GM19395 (cell line): ENCODE data around the gene EP300.
A peak's percentile ranks its signal among the peaks of the same experiment; 100 is the strongest.
"Not testable (repeated sequence)": the region's sequence is repeated elsewhere in the genome, so short reads cannot be mapped to it uniquely, and the experiment has no call there.

Source experiments
- ATAC-seq: cut with Tn5 transposase; IDR thresholded peaks from one replicate; pipeline ENCODE4 v1.9.1; 2021; ENCODE audit warnings: mild to moderate bottlenecking, moderate library complexity; ENCODE audit not compliant: unreplicated experiment

Gene EP300

GRCh38 chr22:41092023-41092817, at the start of gene EP300:
TSS of gene EP300 (plus strand) at chr22:41092592. CDS start at chr22:41093005, 413 bp downstream.
- peak; percentile 46 for ATAC-seq

GRCh38 chr22:41043722-41044121, 48.7 kb upstream of the EP300 start:
- no peak for ATAC-seq

- ATAC-seq: not testable (repeated sequence)
Observed at GRCh38 chr22:41045575-41045974, 46.8 kb upstream of the EP300 start.

GRCh38 chr22:41047801-41048211, 44.6 kb upstream of the EP300 start:
- ATAC-seq: no peak

GRCh38 chr22:41048345-41048744, 44.0 kb upstream of the EP300 start:
- ATAC-seq: not testable (repeated sequence)

- ATAC-seq: no peak
Observed at GRCh38 chr22:41048791-41049717, 43.3 kb upstream of the EP300 start.

GRCh38 chr22:41049795-41050194, 42.6 kb upstream of the EP300 start:
- not testable (repeated sequence) for ATAC-seq

GRCh38 chr22:41050883-41051282, 41.5 kb upstream of the EP300 start:
- no peak for ATAC-seq

GRCh38 chr22:41052661-41053490, 39.5 kb upstream of the EP300 start:
- no peak for ATAC-seq

- no peak for ATAC-seq
Observed at GRCh38 chr22:41057076-41057475, 35.3 kb upstream of the EP300 start.

GRCh38 chr22:41062146-41062545, 30.2 kb upstream of the EP300 start:
- ATAC-seq: no peak

GRCh38 chr22:41064326-41064725, 28.1 kb upstream of the EP300 start:
- not testable (repeated sequence) for ATAC-seq

- not testable (repeated sequence) for ATAC-seq
Observed at GRCh38 chr22:41066341-41066740, 26.1 kb upstream of the EP300 start.

- ATAC-seq: not testable (repeated sequence)
Observed at GRCh38 chr22:41067968-41068367, 24.4 kb upstream of the EP300 start.

GRCh38 chr22:41070665-41071331, 21.6 kb upstream of the EP300 start:
- no peak for ATAC-seq

GRCh38 chr22:41074061-41074460, 18.3 kb upstream of the EP300 start:
- ATAC-seq: no peak

GRCh38 chr22:41074466-41074865, 17.9 kb upstream of the EP300 start:
- ATAC-seq: no peak

- no peak for ATAC-seq
Observed at GRCh38 chr22:41074941-41075710, 17.3 kb upstream of the EP300 start.

- no peak for ATAC-seq
Observed at GRCh38 chr22:41075946-41076345, 16.4 kb upstream of the EP300 start.
